Gastroesophageal sphincter (tissue), 4 donors: ENCODE measurements around the gene KIF24. TPM values are rescaled to one million over a fixed set of nuclear protein-coding genes. Genes with fewer than 3 reads are reported as not detected.

ENCODE experiments used
- ATAC-seq: fragments of 150-250 bp; one replicate; pipeline ENCODE4 v1.9.1; 2016; ENCODE audit warnings: mild to moderate bottlenecking, moderate library complexity
- H3K27ac ChIP-seq, 4 donors: fragments of 200-600 bp; sonication (generic) in 3 of 4; 1 replicate in 3 of 4; 2 replicates in 1 of 4; pipeline ENCODE4 v1.5.1; 2016 to 2019
- H3K27me3 ChIP-seq: fragments of 200-600 bp; sonication (generic); one replicate; pipeline ENCODE4 v1.5.1; 2019
- H3K36me3 ChIP-seq, 2 donors: fragments of 200-600 bp; sonication (generic); one replicate each; pipeline ENCODE4 v1.5.1; 2019; ENCODE audit warnings: control low read depth in 1 of 2
- H3K4me1 ChIP-seq, 3 donors: fragments of 200-600 bp; sonication (generic); 1 replicate in 2 of 3; 2 replicates in 1 of 3; pipeline ENCODE4 v1.5.1; 2016 to 2019; ENCODE audit warnings: control low read depth in 2 of 3
- H3K4me3 ChIP-seq, 2 donors: fragments of 200-600 bp; sonication (generic); one replicate each; pipeline ENCODE4 v1.5.1; 2019; ENCODE audit warnings: mild to moderate bottlenecking in 1 of 2, moderate library complexity in 1 of 2
- H3K9me3 ChIP-seq, 3 donors: fragments of 200-600 bp; sonication (generic); one replicate each; pipeline ENCODE4 v1.5.1; 2017 to 2019; ENCODE audit warnings: control low read depth in 2 of 3
- EP300 ChIP-seq: sonication (generic); formaldehyde crosslinking; IDR thresholded peaks from one replicate; pipeline ENCODE4 v1.6.1; 2017; ENCODE audit warnings: antibody characterized with exemption, mild to moderate bottlenecking
- POLR2A ChIP-seq, 2 donors: fragments of 450-650 bp; IDR thresholded peaks; one replicate each; pipeline ENCODE4 v1.6.1; 2017; ENCODE audit warnings: antibody characterized with exemption in 2 of 2, mild to moderate bottlenecking in 2 of 2, moderate library complexity in 1 of 2
- POLR2AphosphoS5 ChIP-seq: sonication (generic); formaldehyde crosslinking; IDR thresholded peaks from one replicate; pipeline ENCODE4 v1.6.1; 2017; ENCODE audit warnings: antibody characterized with exemption
- WGBS, 2 donors: methylation state at CpG; one replicate each; pipeline ENCODE4 v1.1.5; 2018; ENCODE audit warnings: low coverage in 1 of 2; 5-methylcytosine and 5-hydroxymethylcytosine counted together
- total RNA-seq, 4 donors: library from RNA; depleted of rRNA; stranded (reverse); fragments of >200 nt; gene quantifications; one replicate each; pipeline ENCODE4 v1.1.0, GENCODE V29; 2016
- TF ChIP-seq, protein P1 (sequence below), 4 experiments: fragments of 200-600 bp in 2 of 4; fragments of 450-650 bp in 2 of 4; sonication (generic) in 1 of 4; IDR thresholded peaks; one replicate each; pipeline ENCODE4 v1.5.1; 2017 to 2019; ENCODE audit warnings: antibody characterized with exemption in 4 of 4, mild to moderate bottlenecking in 2 of 4, moderate library complexity in 2 of 4

KIF24 gene
- total RNA-seq, 4 donors from 2014 or later: 0.54 to 2.2 (median 1.2) TPM

DNA sequence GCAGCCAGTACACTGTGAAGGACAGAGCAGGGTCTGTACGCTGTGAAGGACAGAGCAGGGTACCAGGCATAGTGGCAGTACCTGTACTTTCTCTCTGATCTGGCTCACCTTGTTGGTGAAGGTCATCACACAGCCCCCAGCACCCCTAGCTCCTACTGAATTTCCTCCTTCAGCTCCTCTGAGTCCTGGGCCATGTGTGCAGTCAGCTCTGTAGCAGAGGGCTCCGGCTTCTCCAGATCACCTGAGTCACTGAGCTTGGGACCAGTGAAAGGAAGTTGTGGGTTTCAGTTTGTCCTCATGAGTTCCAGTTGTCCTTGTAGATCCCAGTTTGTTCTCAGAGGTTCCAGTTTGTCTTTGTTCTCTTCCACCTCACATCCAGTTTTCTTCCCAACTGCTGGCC, 5.8 kb upstream of the KIF24 start:
- Histone ChIP-seq H3K27me3 (no peaks in the 10 kb centered on the region), H3K4me1 (peaks cover 0 to 46% (median 0%) of the 10 kb centered on the region in 3 donors), H3K4me3 (no peak overlapping the region), H3K9me3 (no peaks in the 10 kb centered on the region), H3K36me3 (peaks cover 0 to 23% of the 10 kb centered on the region in 2 donors), H3K27ac (peak overlapping the region in 2 of 4 donors; percentile 15 to 38)
- TF ChIP-seq POLR2AphosphoS5 (no peak), POLR2A (IDR thresholded peaks at IDR 0.05) (no peak), EP300 (no peak)
- TF ChIP-seq, protein P1, sequence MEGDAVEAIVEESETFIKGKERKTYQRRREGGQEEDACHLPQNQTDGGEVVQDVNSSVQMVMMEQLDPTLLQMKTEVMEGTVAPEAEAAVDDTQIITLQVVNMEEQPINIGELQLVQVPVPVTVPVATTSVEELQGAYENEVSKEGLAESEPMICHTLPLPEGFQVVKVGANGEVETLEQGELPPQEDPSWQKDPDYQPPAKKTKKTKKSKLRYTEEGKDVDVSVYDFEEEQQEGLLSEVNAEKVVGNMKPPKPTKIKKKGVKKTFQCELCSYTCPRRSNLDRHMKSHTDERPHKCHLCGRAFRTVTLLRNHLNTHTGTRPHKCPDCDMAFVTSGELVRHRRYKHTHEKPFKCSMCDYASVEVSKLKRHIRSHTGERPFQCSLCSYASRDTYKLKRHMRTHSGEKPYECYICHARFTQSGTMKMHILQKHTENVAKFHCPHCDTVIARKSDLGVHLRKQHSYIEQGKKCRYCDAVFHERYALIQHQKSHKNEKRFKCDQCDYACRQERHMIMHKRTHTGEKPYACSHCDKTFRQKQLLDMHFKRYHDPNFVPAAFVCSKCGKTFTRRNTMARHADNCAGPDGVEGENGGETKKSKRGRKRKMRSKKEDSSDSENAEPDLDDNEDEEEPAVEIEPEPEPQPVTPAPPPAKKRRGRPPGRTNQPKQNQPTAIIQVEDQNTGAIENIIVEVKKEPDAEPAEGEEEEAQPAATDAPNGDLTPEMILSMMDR (IDR thresholded peaks at IDR 0.05): no peak
- 67 to 100% methylated on average over 1 of the region's 2 CpGs for WGBS, 2 donors
- no peak for ATAC-seq

DNA sequence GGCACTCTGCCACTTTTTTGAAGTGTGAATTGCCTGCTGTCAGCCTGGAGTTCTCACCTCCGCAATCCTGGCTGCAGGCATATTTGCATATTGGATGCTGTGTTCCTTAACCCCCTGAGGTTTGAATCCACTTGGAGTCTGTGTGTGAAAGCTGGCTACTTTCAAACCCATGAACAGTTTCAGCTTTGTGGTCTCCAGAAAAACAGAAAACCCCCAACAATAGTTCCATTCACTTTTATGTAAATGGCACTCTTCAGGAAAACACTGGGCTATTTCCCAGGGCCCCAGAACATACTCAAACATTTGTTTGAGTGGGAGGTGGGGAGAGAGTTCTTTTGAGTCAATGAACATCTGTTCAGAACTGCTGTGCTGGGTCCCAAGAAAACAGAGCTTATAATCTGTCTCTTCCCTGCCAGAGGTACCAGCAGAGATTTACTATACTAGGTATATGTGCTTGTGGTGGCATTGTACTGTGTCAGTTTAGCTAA, 5.3 kb upstream of the KIF24 start:
- Histone ChIP-seq H3K36me3 (peaks cover 0 to 18% of the 10 kb centered on the region in 2 donors), H3K4me1 (peaks cover 0 to 48% (median 0%) of the 10 kb centered on the region in 3 donors), H3K9me3 (no peaks in the 10 kb centered on the region), H3K27me3 (no peaks in the 10 kb centered on the region), H3K4me3 (no peak overlapping the region), H3K27ac (peak overlapping the region in 2 of 4 donors; percentile 15 to 38)
- TF ChIP-seq POLR2A (IDR thresholded peaks at IDR 0.05) (no peak), POLR2AphosphoS5 (no peak), EP300 (no peak)
- TF ChIP-seq, protein P1 (IDR thresholded peaks at IDR 0.05): no peak
- no peak for ATAC-seq
- WGBS, 2 donors: 17 to 33% methylated on average over 1 of the region's 1 CpG

DNA sequence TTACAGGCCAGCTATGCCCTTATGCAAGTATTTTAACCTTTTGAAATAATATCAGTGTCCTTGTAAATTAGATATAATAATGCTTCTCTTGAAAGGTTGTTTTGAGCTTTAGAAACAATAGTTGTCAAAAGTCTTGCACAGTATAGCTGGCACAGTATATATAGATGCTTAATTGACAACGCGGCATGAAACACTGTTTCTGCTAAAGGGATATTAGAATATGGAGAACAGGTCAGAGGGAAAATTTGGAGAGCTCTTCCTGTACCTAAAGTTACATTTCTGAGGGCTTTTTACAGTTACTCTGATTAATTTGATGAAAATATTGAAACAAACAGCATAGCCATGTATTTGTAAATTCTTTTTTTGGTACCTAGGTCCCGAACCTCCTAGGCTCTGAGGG, 4.8 kb upstream of the KIF24 start:
- TF ChIP-seq, protein P1 (IDR thresholded peaks at IDR 0.05): no peak
- TF ChIP-seq EP300 (no peak), POLR2A (IDR thresholded peaks at IDR 0.05) (no peak), POLR2AphosphoS5 (no peak)
- H3K27me3 ChIP-seq: no peaks in the 10 kb centered on the region
- peak overlapping the region in 2 of 4 donors; percentile 15 to 38 for H3K27ac ChIP-seq
- H3K9me3 ChIP-seq: no peaks in the 10 kb centered on the region
- ATAC-seq: no peak
- peaks cover 0 to 49% (median under 1%) of the 10 kb centered on the region in 3 donors for H3K4me1 ChIP-seq
- H3K36me3 ChIP-seq: peaks cover 0 to 13% of the 10 kb centered on the region in 2 donors
- H3K4me3 ChIP-seq: no peak overlapping the region
- 38 to 48% methylated on average over 3 of the region's 3 CpGs for WGBS, 2 donors

DNA sequence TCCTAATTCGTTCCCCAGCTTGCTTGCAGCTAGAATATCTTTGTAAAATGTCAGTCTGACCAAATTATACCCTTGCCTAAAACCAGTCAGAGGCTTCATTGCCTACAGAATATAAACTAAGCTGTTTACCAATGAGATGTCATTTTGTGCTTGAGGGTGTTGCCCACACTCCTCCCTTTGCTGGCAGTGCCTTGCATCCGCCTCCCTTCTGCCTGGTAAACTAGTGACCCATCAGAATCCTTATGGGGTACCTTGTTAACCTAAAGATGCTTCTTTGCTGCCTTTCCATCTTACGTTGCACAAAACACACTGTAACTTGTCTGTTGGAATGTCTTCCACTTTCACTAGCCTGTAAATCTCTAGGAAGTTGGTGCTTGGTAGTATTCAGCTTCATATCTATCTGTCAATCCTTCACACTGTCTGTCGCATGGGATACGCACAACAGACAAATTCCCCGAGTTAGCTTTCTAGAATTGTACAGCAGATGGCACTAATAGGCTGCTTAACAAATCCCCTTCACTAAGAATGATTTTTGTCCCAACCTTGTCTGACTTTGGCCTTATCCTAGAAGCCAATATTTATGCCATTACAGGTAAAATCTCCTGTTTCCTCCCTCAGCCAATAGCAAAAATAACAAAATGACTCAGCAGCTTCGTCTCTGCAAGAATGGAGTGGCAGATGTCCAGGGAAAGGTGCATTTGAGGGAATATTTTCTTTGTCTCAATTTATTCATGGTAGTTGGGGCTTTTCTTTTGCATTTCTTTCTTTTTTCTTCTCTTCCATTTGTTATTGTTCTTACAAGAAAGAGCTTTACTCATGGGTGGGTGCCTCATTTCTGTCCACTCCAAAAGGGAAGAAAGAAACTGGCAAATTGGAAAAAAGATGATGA, 3.3 kb upstream of the KIF24 start:
- Histone ChIP-seq H3K9me3 (no peaks in the 10 kb centered on the region), H3K4me1 (peaks cover 0 to 58% (median 5%) of the 10 kb centered on the region in 3 donors), H3K27me3 (no peaks in the 10 kb centered on the region), H3K36me3 (peaks cover 0 to 8% of the 10 kb centered on the region in 2 donors), H3K4me3 (no peak overlapping the region), H3K27ac (peak overlapping the region in 2 of 4 donors; percentile 28 to 36)
- 21 to 31% methylated on average over 6 to 7 of the region's 7 CpGs for WGBS, 2 donors
- TF ChIP-seq, protein P1 (IDR thresholded peaks at IDR 0.05): peak; percentile 31 to 72 (median 62)
- TF ChIP-seq POLR2A (IDR thresholded peaks at IDR 0.05) (no peak), EP300 (no peak), POLR2AphosphoS5 (no peak)
- ATAC-seq: no peak
